ENCODE measurements around the gene RIN3.

DNA sequence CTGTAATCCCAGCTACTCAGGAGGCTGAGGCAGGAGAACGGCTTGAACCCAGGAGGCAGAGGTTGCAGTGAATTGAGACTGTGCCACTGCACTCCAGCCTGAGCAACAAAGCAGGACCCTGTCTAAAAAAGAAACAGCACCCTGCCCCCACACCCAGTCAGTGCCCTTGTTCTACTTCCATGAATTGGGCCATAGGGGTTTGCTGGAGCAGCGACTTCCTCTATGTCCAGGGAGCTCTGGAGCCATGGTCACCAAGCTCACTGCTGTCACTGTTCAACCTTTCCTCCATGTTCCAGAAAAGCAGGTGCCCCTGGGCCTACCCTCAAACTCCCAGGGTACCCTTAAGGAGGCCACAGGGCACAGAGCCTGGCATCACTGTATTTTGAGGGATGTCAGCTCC is 116.8 kb downstream of the RIN3 start:
- TF ChIP-seq, protein P1, sequence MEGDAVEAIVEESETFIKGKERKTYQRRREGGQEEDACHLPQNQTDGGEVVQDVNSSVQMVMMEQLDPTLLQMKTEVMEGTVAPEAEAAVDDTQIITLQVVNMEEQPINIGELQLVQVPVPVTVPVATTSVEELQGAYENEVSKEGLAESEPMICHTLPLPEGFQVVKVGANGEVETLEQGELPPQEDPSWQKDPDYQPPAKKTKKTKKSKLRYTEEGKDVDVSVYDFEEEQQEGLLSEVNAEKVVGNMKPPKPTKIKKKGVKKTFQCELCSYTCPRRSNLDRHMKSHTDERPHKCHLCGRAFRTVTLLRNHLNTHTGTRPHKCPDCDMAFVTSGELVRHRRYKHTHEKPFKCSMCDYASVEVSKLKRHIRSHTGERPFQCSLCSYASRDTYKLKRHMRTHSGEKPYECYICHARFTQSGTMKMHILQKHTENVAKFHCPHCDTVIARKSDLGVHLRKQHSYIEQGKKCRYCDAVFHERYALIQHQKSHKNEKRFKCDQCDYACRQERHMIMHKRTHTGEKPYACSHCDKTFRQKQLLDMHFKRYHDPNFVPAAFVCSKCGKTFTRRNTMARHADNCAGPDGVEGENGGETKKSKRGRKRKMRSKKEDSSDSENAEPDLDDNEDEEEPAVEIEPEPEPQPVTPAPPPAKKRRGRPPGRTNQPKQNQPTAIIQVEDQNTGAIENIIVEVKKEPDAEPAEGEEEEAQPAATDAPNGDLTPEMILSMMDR (IDR thresholded peaks at IDR 0.05) = no peak
- no peak for TF ChIP-seq POLR2A (IDR thresholded peaks at IDR 0.05)

Data from testis (tissue), 2 donors.